OCI-LY7 (cell line): Measurements from ENCODE around the gene PIEZO1. TPM values are rescaled to one million over a fixed set of nuclear protein-coding genes. Genes with fewer than 3 reads are reported as not detected.

Experiments used
- BruUV-seq: library from RNA; stranded (reverse); fragments of 400-500 nt; replicated peaks from 2 replicates; lab custom pipeline; 2021; lab: Mats Ljungman, UMichigan
- CTCF ChIA-PET: fragments of 300-600 bp; sonication (Branson Sonifier 250); formaldehyde crosslinking; loops from one replicate; lab custom pipeline; 2022; ENCODE audit warnings: antibody characterized with exemption; ENCODE audit not compliant: unreplicated experiment; lab: Charles Lee
- POLR2A ChIA-PET: fragments of 300-600 bp; sonication (Branson Sonifier 250); formaldehyde crosslinking; loops from one replicate; lab custom pipeline; 2022; ENCODE audit warnings: antibody characterized with exemption; lab: Charles Lee
- DNase-seq: peaks from one replicate; pipeline ENCODE4 v3.0.0-alpha.2; 2015; ENCODE audit warnings: low spot score
- H2AFZ ChIP-seq: fragments of 200-600 bp; sonication (generic), shearing (Covaris generic); 2 replicates; pipeline ENCODE4 v1.6.1; 2014; ENCODE audit warnings: mild to moderate bottlenecking, antibody characterized with exemption, low read length, moderate library complexity
- H3K27ac ChIP-seq: fragments of 200-600 bp; sonication (generic); 2 replicates; pipeline ENCODE4 v1.5.1; 2014; ENCODE audit warnings: mixed run types, low read depth, mild to moderate bottlenecking, moderate library complexity, low read length, inconsistent platforms; ENCODE audit not compliant: poor library complexity, severe bottlenecking
- H3K36me3 ChIP-seq: fragments of 200-600 bp; sonication (generic); 2 replicates; pipeline ENCODE4 v1.6.1; 2014; ENCODE audit warnings: mild to moderate bottlenecking, antibody characterized with exemption, low read length, moderate library complexity, mixed read lengths; ENCODE audit not compliant: insufficient read depth
- H3K4me1 ChIP-seq: fragments of 200-600 bp; sonication (generic); 2 replicates; pipeline ENCODE4 v1.5.1; 2014; ENCODE audit warnings: mild to moderate bottlenecking, low read length; ENCODE audit not compliant: insufficient read depth, poor library complexity, severe bottlenecking
- H3K4me2 ChIP-seq: fragments of 200-600 bp; sonication (generic); 2 replicates; pipeline ENCODE4 v1.6.1; 2014; ENCODE audit warnings: mild to moderate bottlenecking, low read length
- H3K4me3 ChIP-seq: fragments of 200-600 bp; sonication (generic); 2 replicates; pipeline ENCODE4 v1.5.1; 2014; ENCODE audit warnings: mild to moderate bottlenecking, low read depth, low read length; ENCODE audit not compliant: poor library complexity, severe bottlenecking
- H3K79me2 ChIP-seq: fragments of 200-600 bp; sonication (generic); 2 replicates; pipeline ENCODE4 v1.6.1; 2016; ENCODE audit warnings: low read depth, mild to moderate bottlenecking, low read length, moderate library complexity, mixed read lengths; ENCODE audit not compliant: insufficient read depth
- H3K9me2 ChIP-seq: fragments of 200-600 bp; sonication (generic); 2 replicates; pipeline ENCODE4 v1.6.1; 2016; ENCODE audit warnings: mild to moderate bottlenecking, low read length, mixed read lengths; ENCODE audit not compliant: insufficient read depth
- H3K9me3 ChIP-seq: fragments of 200-600 bp; sonication (generic); 2 replicates; pipeline ENCODE4 v1.6.1; 2014; ENCODE audit warnings: mild to moderate bottlenecking, mixed run types, low read length, mixed read lengths
- H4K20me1 ChIP-seq: fragments of 200-600 bp; sonication (generic); 2 replicates; pipeline ENCODE4 v1.6.1; 2014; ENCODE audit warnings: mild to moderate bottlenecking, antibody characterized with exemption, low read length, moderate library complexity, mixed read lengths; ENCODE audit not compliant: insufficient read depth
- EZH2phosphoT487 ChIP-seq: fragments of 200-600 bp; sonication (generic); IDR thresholded peaks from 2 replicates; pipeline ENCODE4 v1.6.1; 2018; ENCODE audit warnings: low read depth, borderline replicate concordance, mild to moderate bottlenecking, mixed run types, antibody characterized with exemption, low read length, moderate library complexity, mixed read lengths
- intact Hi-C: fragments of 100-400 bp; cut with micrococcal nuclease; formaldehyde crosslinking; loops from one replicate; pipeline ENCODE4 v1.10.0; 2022; ENCODE audit not compliant: unreplicated experiment
- total RNA-seq, 2 experiments: library from RNA; depleted of rRNA in 1 of 2; stranded (reverse); fragments of >200 nt in 1 of 2; shearing (Covaris generic) in 1 of 2; gene quantifications; 2 replicates each; pipeline ENCODE4 v1.2.3, GENCODE V29; 2014 to 2022
- TF ChIP-seq, protein P1 (sequence below): fragments of 200-600 bp; sonication (generic); conservative IDR thresholded peaks from 2 replicates; pipeline ENCODE4 v1.5.1; 2014; ENCODE audit warnings: mild to moderate bottlenecking, antibody characterized with exemption, low read length, moderate library complexity, mixed read lengths

The PIEZO1 gene
- total RNA-seq, 2 experiments from 2014 or later: 144 to 154 TPM

DNA sequence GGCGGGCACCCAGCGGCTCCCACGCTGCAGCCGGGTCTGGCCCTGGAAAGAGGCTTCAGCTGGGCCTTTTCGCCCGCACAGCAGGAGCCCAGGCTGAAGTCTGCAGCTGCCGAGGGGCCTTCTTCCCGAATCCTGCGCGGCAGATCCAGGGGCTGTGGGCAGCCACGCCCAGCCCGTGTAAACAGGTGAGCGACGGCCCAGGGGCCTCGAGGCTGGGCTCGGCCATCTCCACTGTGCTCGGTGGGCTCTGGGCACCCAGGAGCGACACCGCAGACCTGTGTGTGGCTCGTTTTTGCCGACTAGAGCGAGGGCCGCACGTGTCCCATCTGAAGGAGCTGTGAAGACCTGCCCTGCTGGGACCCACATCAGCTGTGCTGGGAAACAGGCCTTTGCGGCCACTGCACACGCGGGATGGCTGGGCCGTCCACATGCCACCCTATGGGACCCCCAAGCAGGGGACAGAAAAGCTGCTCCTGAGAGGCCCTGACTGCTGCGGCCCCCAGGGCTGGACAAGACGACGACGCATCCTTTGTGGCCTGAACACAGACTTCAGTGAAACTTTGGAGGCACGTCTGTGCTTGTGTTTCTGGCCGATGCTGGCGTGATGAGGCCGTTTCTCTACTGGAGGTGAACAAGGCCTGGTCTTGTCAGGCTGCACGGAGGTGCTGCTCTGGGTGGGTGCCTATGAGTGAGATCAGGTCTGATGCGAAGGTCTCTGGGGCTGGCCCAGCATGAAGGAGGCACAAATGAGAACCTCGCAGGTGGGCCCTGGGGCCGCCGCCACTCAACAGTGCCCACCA, 31.9 kb upstream of the PIEZO1 start:
- no peak overlapping the region for H2AFZ ChIP-seq
- TF ChIP-seq, protein P1, sequence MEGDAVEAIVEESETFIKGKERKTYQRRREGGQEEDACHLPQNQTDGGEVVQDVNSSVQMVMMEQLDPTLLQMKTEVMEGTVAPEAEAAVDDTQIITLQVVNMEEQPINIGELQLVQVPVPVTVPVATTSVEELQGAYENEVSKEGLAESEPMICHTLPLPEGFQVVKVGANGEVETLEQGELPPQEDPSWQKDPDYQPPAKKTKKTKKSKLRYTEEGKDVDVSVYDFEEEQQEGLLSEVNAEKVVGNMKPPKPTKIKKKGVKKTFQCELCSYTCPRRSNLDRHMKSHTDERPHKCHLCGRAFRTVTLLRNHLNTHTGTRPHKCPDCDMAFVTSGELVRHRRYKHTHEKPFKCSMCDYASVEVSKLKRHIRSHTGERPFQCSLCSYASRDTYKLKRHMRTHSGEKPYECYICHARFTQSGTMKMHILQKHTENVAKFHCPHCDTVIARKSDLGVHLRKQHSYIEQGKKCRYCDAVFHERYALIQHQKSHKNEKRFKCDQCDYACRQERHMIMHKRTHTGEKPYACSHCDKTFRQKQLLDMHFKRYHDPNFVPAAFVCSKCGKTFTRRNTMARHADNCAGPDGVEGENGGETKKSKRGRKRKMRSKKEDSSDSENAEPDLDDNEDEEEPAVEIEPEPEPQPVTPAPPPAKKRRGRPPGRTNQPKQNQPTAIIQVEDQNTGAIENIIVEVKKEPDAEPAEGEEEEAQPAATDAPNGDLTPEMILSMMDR: no peak
- TF ChIP-seq EZH2phosphoT487: no peak
- POLR2A ChIA-PET: no interaction called here
- no peaks in the 10 kb centered on the region for H3K36me3 ChIP-seq
- H3K4me2 ChIP-seq: no peak overlapping the region
- H3K9me3 ChIP-seq: no peaks in the 10 kb centered on the region
- no peaks in the 10 kb centered on the region for H4K20me1 ChIP-seq
- CTCF ChIA-PET: no interaction called here
- H3K79me2 ChIP-seq: no peaks in the 10 kb centered on the region
- BruUV-seq: no TSS peak
- no peak for DNase-seq
- H3K4me3 ChIP-seq: no peak overlapping the region
- peaks cover 6% of the 10 kb centered on the region for H3K4me1 ChIP-seq
- H3K27ac ChIP-seq: no peak overlapping the region
- no peaks in the 10 kb centered on the region for H3K9me2 ChIP-seq
- intact Hi-C loops: loop anchor here (1.0 to 10.0 kb wide), 4 partner anchors 40 to 399 kb away; partner anchors contain the start of genes ACSF3 and TRAPPC2L

DNA sequence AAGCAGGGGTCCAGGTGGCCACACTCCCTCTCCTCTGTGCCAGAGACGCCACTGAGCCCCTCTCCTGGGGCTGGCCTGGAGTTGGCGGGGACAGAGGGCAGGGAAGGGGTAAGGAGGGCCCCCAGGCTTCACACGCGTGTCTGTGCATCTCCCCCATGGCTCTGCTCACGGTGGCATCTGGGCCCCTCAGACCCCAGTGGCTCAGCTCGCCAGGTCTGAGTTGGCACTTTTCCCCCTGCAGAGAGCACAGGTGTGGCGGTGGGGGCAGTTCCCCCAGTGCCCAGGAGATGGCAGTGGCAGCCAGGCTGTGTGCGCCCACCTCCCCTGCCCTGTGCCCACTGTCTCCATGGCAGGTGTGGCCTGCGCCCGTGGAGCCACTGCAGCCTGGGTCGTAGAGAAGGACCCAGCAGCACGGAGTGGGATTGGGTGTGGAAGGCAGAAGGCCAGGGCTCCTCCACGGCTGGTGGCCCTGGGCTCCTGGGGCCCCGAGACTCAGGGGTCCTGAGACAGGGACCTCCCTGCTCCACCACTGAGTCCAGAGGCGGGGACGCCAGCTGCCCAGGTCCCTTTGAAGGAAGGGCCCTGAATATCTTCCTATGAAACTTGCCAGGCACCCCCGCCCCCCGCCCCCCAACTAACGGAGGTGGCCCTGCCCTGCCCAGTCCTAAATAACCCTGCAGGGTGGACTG, 31.0 kb upstream of the PIEZO1 start:
- CTCF ChIA-PET: interaction anchor here (0.5 kb wide), 1 partner anchor 23 kb away, joined by 8 read pairs; no protein-coding TSS in a partner anchor
- intact Hi-C loops: loop anchor here (1.0 to 10.0 kb wide), 4 partner anchors 41 to 400 kb away; partner anchors contain the start of genes ACSF3 and TRAPPC2L
- POLR2A ChIA-PET: no interaction called here

More for the DNA sequence above, 31.0 kb upstream of the PIEZO1 start:
- Histone ChIP-seq H2AFZ (no peak overlapping the region), H3K27ac (no peak overlapping the region), H4K20me1 (no peaks in the 10 kb centered on the region), H3K4me3 (no peak overlapping the region), H3K9me3 (no peaks in the 10 kb centered on the region), H3K4me1 (peaks cover 6% of the 10 kb centered on the region), H3K36me3 (no peaks in the 10 kb centered on the region), H3K9me2 (no peaks in the 10 kb centered on the region), H3K4me2 (no peak overlapping the region), H3K79me2 (peaks cover 1% of the 10 kb centered on the region; the same call in 1 of the 2 replicates)
- peak; percentile 71 for DNase-seq
- BruUV-seq: no TSS peak
- TF ChIP-seq EZH2phosphoT487: no peak
- TF ChIP-seq, protein P1: peak; percentile 85
